GM21423 (cell line): ENCODE results near the gene ZNF850.

Experiments used
- ATAC-seq: cut with Tn5 transposase; IDR thresholded peaks from one replicate; pipeline ENCODE4 v1.9.1; 2021; ENCODE audit warnings: mild to moderate bottlenecking, moderate library complexity; ENCODE audit not compliant: unreplicated experiment

The ZNF850 gene

DNA sequence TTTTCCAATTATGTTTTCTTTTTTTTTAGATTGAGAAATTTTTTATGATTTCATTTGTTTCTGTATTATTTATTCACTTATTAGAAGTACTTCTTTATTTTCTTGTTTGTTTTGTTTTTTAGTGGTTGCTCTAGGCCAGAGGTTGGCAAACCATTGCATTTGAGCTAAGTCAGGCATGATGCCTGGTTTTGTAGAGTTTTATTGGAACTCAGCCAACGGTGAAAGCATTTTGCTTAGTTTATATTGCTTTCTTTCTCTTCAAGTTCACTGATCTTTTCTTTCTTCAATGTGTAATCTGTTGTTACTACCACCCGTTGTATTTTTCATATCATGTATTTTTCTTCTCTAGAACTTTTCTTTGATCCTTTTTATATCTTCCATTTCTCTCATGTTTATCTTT, 65.5 kb downstream of the ZNF850 start:
- no peak for ATAC-seq

- ATAC-seq: no peak
Measured at GRCh38 chr19:36688058-36688457, 84.5 kb downstream of the ZNF850 start.

DNA sequence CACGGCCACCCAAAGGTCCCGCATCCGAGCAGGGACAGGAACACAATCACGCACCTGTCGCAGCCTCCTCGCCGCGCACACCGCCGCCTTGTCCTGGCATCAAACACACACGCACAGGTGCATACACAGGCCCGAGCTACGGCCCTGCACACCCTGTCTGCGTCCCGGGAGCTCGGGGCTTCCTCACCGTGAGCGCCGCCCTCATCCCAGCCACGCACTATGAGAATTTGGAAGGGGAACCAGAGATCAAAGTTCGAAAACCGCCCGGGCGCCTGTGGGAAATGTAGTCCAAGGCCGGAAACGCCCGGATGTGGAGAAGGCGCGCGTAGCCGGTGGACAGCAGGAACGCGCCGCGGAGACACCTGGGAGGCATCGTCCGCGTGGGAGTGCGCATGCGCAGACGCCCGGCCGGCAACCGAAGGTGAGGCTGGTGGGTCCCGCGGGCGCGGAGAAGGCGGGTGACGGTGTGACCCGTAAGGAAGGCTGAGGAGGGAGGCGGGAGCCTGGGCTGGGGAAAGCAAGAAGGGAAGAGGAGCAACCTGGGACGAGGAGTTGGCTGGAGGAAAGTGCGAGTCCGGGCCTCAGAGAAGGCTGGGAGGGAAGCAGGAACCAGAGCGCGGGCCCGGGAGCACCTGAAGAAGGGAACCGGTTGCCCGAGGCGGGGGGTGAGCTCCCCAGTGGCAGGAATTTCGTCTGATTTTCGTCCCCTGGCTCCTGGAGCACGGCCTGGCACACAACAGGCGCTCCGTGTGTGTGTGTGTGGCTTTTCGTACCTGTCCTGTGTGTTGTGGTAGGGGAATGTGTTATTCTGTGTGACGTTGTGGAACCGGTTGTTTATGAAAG, 85.2 kb downstream of the ZNF850 start, which contains the start of gene ZNF567:
Gene ZNF567 (plus strand): TSS at position 399 of the 843 bp plus-strand sequence. CDS start 7,256 bp downstream, outside the sequence.
- ATAC-seq: peak; percentile 94

- ATAC-seq: no peak
Measured at GRCh38 chr19:36686365-36687213, 86.0 kb downstream of the ZNF850 start.

GRCh38 chr19:36685835-36686234, 86.8 kb downstream of the ZNF850 start:
- no peak for ATAC-seq

DNA sequence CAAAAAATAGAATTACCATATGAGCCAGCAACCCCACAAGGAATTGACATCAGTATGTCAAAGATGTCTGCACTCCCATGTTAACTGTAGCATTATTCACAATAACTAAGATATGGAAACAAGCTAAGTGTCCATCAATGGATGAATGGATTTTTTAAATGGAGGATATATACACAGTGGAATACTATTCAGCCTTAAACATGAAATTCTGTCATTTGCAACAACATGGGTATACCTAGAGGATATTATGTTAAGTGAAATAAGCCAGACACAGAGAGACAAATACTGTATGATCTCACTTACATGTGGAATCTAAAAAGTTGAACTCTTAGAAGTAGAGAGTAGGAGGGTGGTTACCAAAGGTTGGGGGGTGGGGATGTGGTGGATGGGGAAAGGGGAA, 93.2 kb downstream of the ZNF850 start:
- no peak for ATAC-seq

DNA sequence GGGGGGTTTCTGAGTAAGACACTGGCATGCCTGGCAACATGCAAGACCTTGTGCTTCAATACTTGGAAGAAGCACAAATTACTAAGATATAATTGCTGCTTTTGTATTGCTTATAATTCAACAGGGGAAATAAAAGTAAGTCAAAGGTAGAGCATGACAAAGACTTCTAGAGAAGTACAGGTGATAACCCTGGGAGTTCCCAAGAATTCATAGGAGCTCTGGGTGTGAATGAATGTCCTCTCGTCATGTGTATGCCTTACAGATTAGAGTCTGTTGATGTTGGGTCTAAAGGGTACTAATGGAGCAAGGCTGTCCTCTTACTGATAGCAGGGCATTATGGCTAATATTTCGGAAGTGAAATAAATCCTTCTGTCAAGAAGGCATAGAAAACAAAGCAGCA, 98.4 kb downstream of the ZNF850 start:
- no peak for ATAC-seq

- ATAC-seq: no peak
Measured at GRCh38 chr19:36672368-36672767, 100.2 kb downstream of the ZNF850 start.

GRCh38 chr19:36668646-36669045, 104.0 kb downstream of the ZNF850 start:
- no peak for ATAC-seq

GRCh38 chr19:36665832-36666231, 106.8 kb downstream of the ZNF850 start:
- no peak for ATAC-seq
